B cell (primary cell): ENCODE measurements around the gene CAMTA1. TPM values are rescaled to one million over a fixed set of nuclear protein-coding genes. Genes with fewer than 3 reads are reported as not detected.

Experiments used
- ATAC-seq: fragments of 200-7000 bp; cut with Tn5 transposase; one replicate; pipeline ENCODE4 v1.10.0; 2021; ENCODE audit warnings: low read depth, mild to moderate bottlenecking, moderate number of reproducible peaks, moderate library complexity
- CTCF ChIA-PET: fragments of 350-600 bp; sonication (Branson Sonifier 250); formaldehyde crosslinking; loops from one replicate; lab custom pipeline; 2021; ENCODE audit warnings: antibody characterized with exemption, inconsistent platforms; lab: Charles Lee
- POLR2A ChIA-PET: fragments of 350-600 bp; sonication (Branson Sonifier 250); formaldehyde crosslinking; loops from one replicate; lab custom pipeline; 2021; ENCODE audit warnings: antibody characterized with exemption; lab: Charles Lee
- DNase-seq: peaks from one replicate; pipeline ENCODE4 v3.0.0; 2013
- H2AFZ ChIP-seq: 2 replicates; pipeline ENCODE4 v1.6.1; 2012; ENCODE audit warnings: mild to moderate bottlenecking, low read depth, low read length; ENCODE audit not compliant: insufficient read depth, poor library complexity, severe bottlenecking
- H3K27ac ChIP-seq, 2 donors: 1 replicate in 1 of 2; 2 replicates in 1 of 2; pipeline ENCODE4 v1.5.1; 2012 to 2013; ENCODE audit warnings: low read length in 2 of 2, mild to moderate bottlenecking in 2 of 2, moderate library complexity in 1 of 2
- H3K27me3 ChIP-seq, 4 experiments: fragments of 200-600 bp in 1 of 4; sonication (generic) in 1 of 4; replicated peaks in 1 of 4; 1 replicate in 2 of 4; 2 replicates in 2 of 4; pipeline versions ENCODE4 v1.6.1 to v1.7.0; 2013 to 2016; ENCODE audit warnings: low read length in 3 of 4, mild to moderate bottlenecking in 2 of 4, mixed read lengths in 1 of 4, moderate library complexity in 1 of 4; ENCODE audit not compliant: insufficient read depth in 4 of 4, control insufficient read depth in 3 of 4; ENCODE audit errors: control extremely low read depth in 1 of 4
- H3K36me3 ChIP-seq, 2 experiments: replicated peaks in 1 of 2; 1 replicate in 1 of 2; 2 replicates in 1 of 2; pipeline versions ENCODE4 v1.6.1 to v1.7.1; 2013; ENCODE audit warnings: low read length in 1 of 2; ENCODE audit not compliant: insufficient read depth in 2 of 2, control insufficient read depth in 1 of 2; ENCODE audit errors: control extremely low read depth in 1 of 2, extremely low read depth in 1 of 2
- H3K4me1 ChIP-seq, 2 donors: fragments of 200-600 bp in 1 of 2; sonication (generic) in 1 of 2; 1 replicate in 1 of 2; 2 replicates in 1 of 2; pipeline versions ENCODE4 v1.5.1 to v1.6.1; 2013 to 2017; ENCODE audit warnings: low read length in 2 of 2; ENCODE audit not compliant: control insufficient read depth in 2 of 2, insufficient read depth in 2 of 2
- H3K4me2 ChIP-seq: replicated peaks from 2 replicates; pipeline ENCODE3; 2012; ENCODE audit warnings: mild to moderate bottlenecking, low read depth, low read length; ENCODE audit not compliant: poor library complexity, severe bottlenecking
- H3K4me3 ChIP-seq, 5 experiments: fragments of 200-600 bp in 1 of 5; sonication (generic) in 1 of 5; 1 replicate in 3 of 5; 2 replicates in 2 of 5; pipeline versions ENCODE4 v1.5.1 to v1.7.0; 2011 to 2016; ENCODE audit warnings: low read length in 4 of 5, mild to moderate bottlenecking in 4 of 5, low read depth in 2 of 5, control low read depth in 1 of 5, moderate library complexity in 1 of 5; ENCODE audit not compliant: insufficient read depth in 1 of 5; ENCODE audit errors: control extremely low read depth in 1 of 5, extremely low read depth in 1 of 5
- H3K79me2 ChIP-seq: fragments of 200-600 bp; sonication (generic); one replicate; pipeline ENCODE4 v1.6.0; 2016; ENCODE audit warnings: low read length; ENCODE audit not compliant: control insufficient read depth, insufficient read depth
- H3K9ac ChIP-seq: fragments of 200-600 bp; sonication (generic); 2 replicates; pipeline ENCODE4 v1.6.1; 2017; ENCODE audit warnings: mild to moderate bottlenecking, low read length, moderate library complexity
- H3K9me3 ChIP-seq, 3 donors: one replicate each; pipeline versions ENCODE4 v1.6.1 to v1.7.1; 2013; ENCODE audit warnings: low read length in 2 of 3; ENCODE audit not compliant: control insufficient read depth in 2 of 3, insufficient read depth in 1 of 3; ENCODE audit errors: control extremely low read depth in 1 of 3
- H4K20me1 ChIP-seq: 2 replicates; pipeline ENCODE4 v1.6.0; 2012; ENCODE audit warnings: mild to moderate bottlenecking, low read length; ENCODE audit not compliant: insufficient read depth, control insufficient read depth, poor library complexity, severe bottlenecking
- H3K27ac Mint-ChIP-seq: one replicate; pipeline ENCODE4 v1.8.0; 2021; ENCODE audit warnings: mixed read lengths
- H3K27me3 Mint-ChIP-seq: one replicate; pipeline ENCODE4 v1.8.0; 2021; ENCODE audit warnings: mixed read lengths
- H3K4me1 Mint-ChIP-seq: one replicate; pipeline ENCODE4 v1.8.0; 2021; ENCODE audit warnings: mixed read lengths
- H3K4me3 Mint-ChIP-seq: one replicate; pipeline ENCODE4 v1.8.0; 2021; ENCODE audit warnings: mixed read lengths
- H3K9me3 Mint-ChIP-seq: one replicate; pipeline ENCODE4 v1.8.0; 2022; ENCODE audit warnings: mixed read lengths; ENCODE audit not compliant: insufficient read depth
- EZH2 ChIP-seq: IDR thresholded peaks from 2 replicates; pipeline ENCODE4 v1.6.1; 2012; ENCODE audit warnings: borderline replicate concordance, low read depth, mild to moderate bottlenecking, moderate library complexity, low read length; ENCODE audit not compliant: insufficient read depth, poor library complexity, severe bottlenecking
- WGBS: methylation state at CpG from one replicate; pipeline ENCODE4 v1.1.5; 2013; ENCODE audit warnings: missing lambda C conversion rate; ENCODE audit not compliant: insufficient coverage; 5-methylcytosine and 5-hydroxymethylcytosine counted together
- intact Hi-C: fragments of 100-400 bp; cut with micrococcal nuclease; formaldehyde crosslinking; loops from one replicate; pipeline ENCODE4 v1.10.0; 2022
- polyA plus RNA-seq: library from polyadenylated mRNA; depleted of rRNA; stranded (reverse); fragments of >200 nt; gene quantifications from 2 replicates; pipeline ENCODE4 v1.2.3, GENCODE V29; 2012
- total RNA-seq, 2 donors: library from RNA; stranded (reverse); fragments of 120-200 nt in 1 of 2; gene quantifications; 1 replicate in 1 of 2; 2 replicates in 1 of 2; pipeline versions ENCODE4 v1.2.3 to v1.2.4, GENCODE V29; 2013 to 2022
- TF ChIP-seq, protein P1 (sequence below): fragments of 200-600 bp; IDR thresholded peaks from one replicate; pipeline ENCODE4 v1.8.0; 2022; ENCODE audit warnings: antibody characterized with exemption, mild to moderate bottlenecking

The CAMTA1 gene
- total and polyA plus RNA-seq, 2 donors (not counting 1 experiment from before 2014, with no cell fraction given) = 42.2 to 45.7 TPM

DNA sequence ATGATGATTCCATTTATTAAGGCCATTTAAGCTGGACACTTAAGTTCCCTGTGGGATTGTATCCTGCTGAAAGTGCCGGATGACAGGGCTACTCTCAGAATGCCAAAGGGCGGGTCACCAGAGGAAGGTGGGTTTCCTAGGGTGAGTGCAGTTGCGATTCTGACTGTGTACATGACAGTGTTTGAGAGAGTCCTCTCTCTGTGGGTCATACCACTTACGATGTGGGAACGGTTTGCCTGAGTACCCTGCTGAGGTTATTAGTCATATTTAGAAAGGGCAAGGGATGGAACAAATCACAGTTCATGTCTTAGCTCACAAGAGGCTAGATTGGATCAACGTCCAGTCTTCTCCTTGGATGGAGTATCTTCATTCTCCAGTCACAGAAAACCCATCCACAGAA, 461.9 kb downstream of the CAMTA1 start:
- Histone ChIP-seq H3K4me3 (no peak overlapping the region), H3K27ac (no peak overlapping the region), H3K9ac (no peak overlapping the region), H2AFZ (no peak overlapping the region), H3K9me3 (peaks cover 0 to 4% (median 0%) of the 10 kb centered on the region in 3 donors), H3K4me1 (no peaks in the 10 kb centered on the region), H3K36me3 (no peaks in the 10 kb centered on the region), H3K79me2 (no peaks in the 10 kb centered on the region), H3K27me3 (peaks cover 0 to 4% (median 0%) of the 10 kb centered on the region in 4 experiments), H3K4me2 (no peak overlapping the region), H4K20me1 (no peaks in the 10 kb centered on the region)
- POLR2A ChIA-PET = no interaction called here
- ATAC-seq (no peak), DNase-seq (no peak)
- TF ChIP-seq, protein P1, sequence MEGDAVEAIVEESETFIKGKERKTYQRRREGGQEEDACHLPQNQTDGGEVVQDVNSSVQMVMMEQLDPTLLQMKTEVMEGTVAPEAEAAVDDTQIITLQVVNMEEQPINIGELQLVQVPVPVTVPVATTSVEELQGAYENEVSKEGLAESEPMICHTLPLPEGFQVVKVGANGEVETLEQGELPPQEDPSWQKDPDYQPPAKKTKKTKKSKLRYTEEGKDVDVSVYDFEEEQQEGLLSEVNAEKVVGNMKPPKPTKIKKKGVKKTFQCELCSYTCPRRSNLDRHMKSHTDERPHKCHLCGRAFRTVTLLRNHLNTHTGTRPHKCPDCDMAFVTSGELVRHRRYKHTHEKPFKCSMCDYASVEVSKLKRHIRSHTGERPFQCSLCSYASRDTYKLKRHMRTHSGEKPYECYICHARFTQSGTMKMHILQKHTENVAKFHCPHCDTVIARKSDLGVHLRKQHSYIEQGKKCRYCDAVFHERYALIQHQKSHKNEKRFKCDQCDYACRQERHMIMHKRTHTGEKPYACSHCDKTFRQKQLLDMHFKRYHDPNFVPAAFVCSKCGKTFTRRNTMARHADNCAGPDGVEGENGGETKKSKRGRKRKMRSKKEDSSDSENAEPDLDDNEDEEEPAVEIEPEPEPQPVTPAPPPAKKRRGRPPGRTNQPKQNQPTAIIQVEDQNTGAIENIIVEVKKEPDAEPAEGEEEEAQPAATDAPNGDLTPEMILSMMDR = no peak
- no peak for TF ChIP-seq EZH2
- CTCF ChIA-PET = no interaction called here
- Mint-ChIP-seq H3K27me3 (peaks cover 18% of the 10 kb centered on the region), H3K4me1 (no peaks in the 10 kb centered on the region), H3K9me3 (no peaks in the 10 kb centered on the region), H3K27ac (no peak overlapping the region), H3K4me3 (no peak overlapping the region)
- 98% methylated on average over 4 of the region's 6 CpGs for WGBS
- intact Hi-C loops = no loop called here

DNA sequence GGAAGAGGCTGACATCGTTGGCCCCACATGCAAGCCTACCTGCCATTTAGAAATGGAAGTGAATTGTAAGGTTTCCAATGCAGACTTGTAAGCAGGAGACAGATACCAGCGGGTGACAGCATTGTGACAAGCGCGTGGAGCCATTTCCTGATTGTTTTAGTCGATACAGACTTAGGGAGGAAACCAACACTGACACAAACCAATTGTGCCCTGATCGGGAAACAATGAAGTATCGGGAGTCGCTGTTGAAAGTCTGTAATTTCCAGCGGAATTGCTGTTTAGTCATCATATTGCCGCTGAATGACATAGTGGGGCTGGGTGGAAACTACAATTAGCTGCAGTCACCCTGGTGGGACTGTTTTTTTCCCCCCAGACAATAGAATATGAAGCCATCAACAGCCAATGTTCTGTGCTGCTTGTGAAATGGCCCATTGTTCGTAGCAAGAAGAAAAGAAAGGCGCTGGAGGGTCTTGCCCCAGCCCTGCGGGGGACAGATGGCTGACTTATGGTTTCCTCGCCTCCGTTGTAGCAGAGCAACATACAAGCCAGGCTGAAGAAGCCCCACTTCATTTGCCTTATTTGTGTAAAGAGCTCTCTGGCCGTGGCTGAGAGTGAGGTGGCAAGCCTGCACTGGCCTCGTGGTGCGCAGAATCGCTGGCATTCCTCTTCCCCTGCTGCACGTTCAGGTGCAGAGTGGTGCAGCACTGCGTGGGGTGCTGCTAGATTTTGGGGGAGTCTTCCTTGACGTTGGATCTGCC, 462.7 kb downstream of the CAMTA1 start:
- H3K27ac ChIP-seq = no peak overlapping the region
- 38% methylated on average over 21 of the region's 22 CpGs for WGBS
- no peak overlapping the region for H3K9ac ChIP-seq
- no peak overlapping the region for H2AFZ ChIP-seq
- no peaks in the 10 kb centered on the region for H3K79me2 ChIP-seq
- H3K4me1 ChIP-seq = no peaks in the 10 kb centered on the region
- ChIA-PET CTCF (no interaction called here), POLR2A (no interaction called here)
- no peaks in the 10 kb centered on the region for H4K20me1 ChIP-seq
- TF ChIP-seq, protein P1 = no peak
- TF ChIP-seq EZH2 = no peak
- no peaks in the 10 kb centered on the region for H3K36me3 ChIP-seq
- no peaks in the 10 kb centered on the region for H3K4me1 Mint-ChIP-seq
- DNase-seq = no peak
- H3K9me3 ChIP-seq = peaks cover 0 to 4% (median 0%) of the 10 kb centered on the region in 3 donors
- H3K4me3 ChIP-seq = no peak overlapping the region
- H3K27me3 Mint-ChIP-seq = peaks cover 25% of the 10 kb centered on the region
- no peak overlapping the region for H3K4me2 ChIP-seq
- no peaks in the 10 kb centered on the region for H3K9me3 Mint-ChIP-seq
- no peak overlapping the region for H3K27ac Mint-ChIP-seq
- ATAC-seq = no peak
- H3K4me3 Mint-ChIP-seq = no peak overlapping the region
- peaks cover 0 to 4% (median 0%) of the 10 kb centered on the region in 4 experiments for H3K27me3 ChIP-seq
- intact Hi-C loops = no loop called here
